HepG2 (cell line): ENCODE results near the gene PYGB. TPM values are rescaled to one million over a fixed set of nuclear protein-coding genes. Genes with fewer than 3 reads are reported as not detected.

Experiments used
- ATAC-seq: fragments of 200-7000 bp; cut with Tn5 transposase; 3 replicates; pipeline ENCODE4 v1.9.1; 2020; ENCODE audit warnings: mild to moderate bottlenecking, moderate library complexity
- BruUV-seq: library from RNA; stranded (reverse); fragments of 400-500 nt; replicated peaks from 2 replicates; lab custom pipeline; 2021; lab: Mats Ljungman, UMichigan
- CTCF ChIA-PET: fragments of 300-600 bp; formaldehyde crosslinking; extraction: SDS; loops from one replicate; lab custom pipeline; 2021; ENCODE audit warnings: low total read pairs, inconsistent platforms, low intra/inter-chr PET ratio; lab: Yijun Ruan, JAX
- POLR2A ChIA-PET: fragments of 350-600 bp; sonication (Branson Sonifier 250); formaldehyde crosslinking; loops from one replicate; lab custom pipeline; 2020; ENCODE audit warnings: antibody characterized with exemption, inconsistent platforms; lab: Yijun Ruan, JAX
- DNase-seq: peaks from one replicate; pipeline ENCODE4 v3.0.0-alpha.2; 2015; ENCODE audit warnings: low spot score
- FAIRE-seq: peaks from 3 replicates; lab custom pipeline; 2011; peaks lifted over from hg19 to GRCh38; lab: Jason Lieb, UNC
- H2AFZ ChIP-seq: one replicate; pipeline ENCODE4 v1.6.1; 2011; ENCODE audit warnings: low read length, inconsistent platforms
- H3K27ac ChIP-seq: fragments of 300-600 bp; 3 replicates; pipeline ENCODE4 v1.8.0; 2011; ENCODE audit warnings: mixed run types, mild to moderate bottlenecking, mixed read lengths, low read length, inconsistent platforms; ENCODE audit not compliant: insufficient read depth; ENCODE audit errors: extremely low read length
- H3K27me3 ChIP-seq, 2 experiments: fragments of 200-600 bp in 1 of 2; 2 replicates in 1 of 2; 3 replicates in 1 of 2; pipeline versions ENCODE4 v1.6.0 to v1.8.0; 2011; ENCODE audit warnings: low read length in 2 of 2, mild to moderate bottlenecking in 2 of 2, moderate library complexity in 2 of 2, inconsistent platforms in 1 of 2; ENCODE audit not compliant: insufficient read depth in 2 of 2, control insufficient read depth in 1 of 2
- H3K36me3 ChIP-seq, 2 experiments: fragments of 200-600 bp in 1 of 2; replicated peaks in 1 of 2; 2 replicates in 1 of 2; 3 replicates in 1 of 2; pipeline versions ENCODE4 v1.5.1 to v1.8.0; 2011; ENCODE audit warnings: low read length in 2 of 2, inconsistent platforms in 1 of 2; ENCODE audit not compliant: insufficient read depth in 2 of 2, control insufficient read depth in 1 of 2
- H3K4me1 ChIP-seq: 2 replicates; pipeline ENCODE4 v1.5.1; 2012; ENCODE audit warnings: low read length, inconsistent platforms; ENCODE audit not compliant: insufficient read depth
- H3K4me2 ChIP-seq: 2 replicates; pipeline ENCODE4 v1.6.0; 2011; ENCODE audit warnings: low read depth, low read length, inconsistent platforms
- H3K4me3 ChIP-seq, 3 experiments: fragments of 200-600 bp in 1 of 3; sonication (generic), shearing (Covaris generic) in 1 of 3; replicated peaks in 1 of 3; 2 replicates each; pipeline ENCODE4 v1.5.1; 2011 to 2016; ENCODE audit warnings: low read length in 3 of 3, inconsistent platforms in 2 of 3, low read depth in 2 of 3, mild to moderate bottlenecking in 2 of 3, control low read depth in 1 of 3, mixed read lengths in 1 of 3; ENCODE audit not compliant: insufficient read depth in 1 of 3
- H3K79me2 ChIP-seq: one replicate; pipeline ENCODE4 v1.6.1; 2011; ENCODE audit warnings: low read length, inconsistent platforms; ENCODE audit not compliant: insufficient read depth
- H3K9ac ChIP-seq: 2 replicates; pipeline ENCODE4 v1.6.0; 2011; ENCODE audit warnings: mild to moderate bottlenecking, low read depth, low read length, inconsistent platforms; ENCODE audit not compliant: insufficient read depth
- H3K9me3 ChIP-seq: 2 replicates; pipeline ENCODE4 v1.5.1; 2012; ENCODE audit warnings: mild to moderate bottlenecking, low read length
- H4K20me1 ChIP-seq: 2 replicates; pipeline ENCODE4 v1.6.0; 2011; ENCODE audit warnings: inconsistent platforms, mild to moderate bottlenecking, low read length, moderate library complexity; ENCODE audit not compliant: insufficient read depth
- CERS6 ChIP-seq: sonication (generic); formaldehyde crosslinking; IDR thresholded peaks from 2 replicates; pipeline ENCODE4 v1.5.0; 2020; ENCODE audit warnings: missing genetic modification reagents
- FOXM1 ChIP-seq: sonication (generic); formaldehyde crosslinking; IDR thresholded peaks from 2 replicates; pipeline ENCODE4 v1.5.0; 2020; ENCODE audit warnings: missing genetic modification reagents
- GLMP ChIP-seq: sonication (generic); formaldehyde crosslinking; IDR thresholded peaks from 2 replicates; pipeline ENCODE4 v1.9.0; 2021; ENCODE audit warnings: missing genetic modification reagents, mild to moderate bottlenecking, borderline replicate concordance
- HOXA7 ChIP-seq: sonication (generic); formaldehyde crosslinking; IDR thresholded peaks from 2 replicates; pipeline ENCODE4 v1.8.1; 2022; ENCODE audit warnings: mild to moderate bottlenecking, missing genetic modification reagents, moderate library complexity
- MED1 ChIP-seq: sonication (generic); formaldehyde crosslinking; IDR thresholded peaks from 2 replicates; pipeline ENCODE4 v1.4.0; 2020; ENCODE audit warnings: missing genetic modification reagents
- NR2C2 ChIP-seq: sonication (generic); formaldehyde crosslinking; IDR thresholded peaks from 2 replicates; pipeline ENCODE4 v1.4.0; 2020; ENCODE audit warnings: missing genetic modification reagents, mild to moderate bottlenecking, moderate library complexity, borderline replicate concordance
- POLR2G ChIP-seq: fragments of 200-400 bp; formaldehyde crosslinking; IDR thresholded peaks from 2 replicates; pipeline ENCODE4 v1.6.1; 2018; ENCODE audit warnings: mild to moderate bottlenecking, low read depth, low read length, moderate library complexity
- SIX4 ChIP-seq: sonication (generic); formaldehyde crosslinking; IDR thresholded peaks from 2 replicates; pipeline ENCODE4 v1.4.0; 2020; ENCODE audit warnings: missing genetic modification reagents
- SSRP1 ChIP-seq: IDR thresholded peaks from 2 replicates; pipeline ENCODE4 v1.6.1; 2016; ENCODE audit warnings: control low read depth
- ZFX ChIP-seq: sonication (generic); formaldehyde crosslinking; IDR thresholded peaks from 2 replicates; pipeline ENCODE4 v1.4.0; 2020; ENCODE audit warnings: mild to moderate bottlenecking, low read depth, missing genetic modification reagents, moderate library complexity
- ZNF121 ChIP-seq: sonication (generic); formaldehyde crosslinking; IDR thresholded peaks from 2 replicates; pipeline ENCODE4 v1.5.0; 2020; ENCODE audit warnings: mild to moderate bottlenecking, missing genetic modification reagents
- ZNF138 ChIP-seq: sonication (generic); formaldehyde crosslinking; IDR thresholded peaks from 2 replicates; pipeline ENCODE4 v1.5.0; 2020; ENCODE audit warnings: mild to moderate bottlenecking, low read depth, missing genetic modification reagents
- ZNF331 ChIP-seq: sonication (generic); formaldehyde crosslinking; IDR thresholded peaks from 2 replicates; pipeline ENCODE4 v1.4.0; 2020; ENCODE audit warnings: missing genetic modification reagents
- ZNF44 ChIP-seq: sonication (generic); formaldehyde crosslinking; IDR thresholded peaks from 2 replicates; pipeline ENCODE4 v1.5.1; 2020; ENCODE audit warnings: mild to moderate bottlenecking, missing genetic modification reagents
- ZNF678 ChIP-seq: sonication (generic); formaldehyde crosslinking; IDR thresholded peaks from 2 replicates; pipeline ENCODE4 v1.4.0; 2020; ENCODE audit warnings: mild to moderate bottlenecking, missing genetic modification reagents
- ZNF7 ChIP-seq: IDR thresholded peaks from 2 replicates; pipeline ENCODE4 v1.6.1; 2016; ENCODE audit warnings: missing biosample characterization, missing genetic modification reagents
- ZNF790 ChIP-seq: sonication (generic); formaldehyde crosslinking; IDR thresholded peaks from 2 replicates; pipeline ENCODE4 v1.8.0; 2022; ENCODE audit warnings: missing genetic modification reagents, mild to moderate bottlenecking, borderline replicate concordance
- ZSCAN22 ChIP-seq: sonication (generic); formaldehyde crosslinking; IDR thresholded peaks from 2 replicates; pipeline ENCODE4 v1.4.0; 2020; ENCODE audit warnings: mild to moderate bottlenecking, missing genetic modification reagents
- ZSCAN31 ChIP-seq: sonication (generic); formaldehyde crosslinking; IDR thresholded peaks from 2 replicates; pipeline ENCODE4 v1.5.0; 2020; ENCODE audit warnings: low read depth, mild to moderate bottlenecking, missing genetic modification reagents
- WGBS: methylation state at CpG from one replicate; pipeline ENCODE4 v1.1.6; 2017; ENCODE audit warnings: low lambda C conversion rate; 5-methylcytosine and 5-hydroxymethylcytosine counted together
- in situ Hi-C: cut with HindIII; loops from 2 replicates; pipeline ENCODE4 v1.10.0; 2017; ENCODE audit warnings: low pct_unique_long_range_greater_than_20kb; ENCODE audit not compliant: extremely low pct_ligation_motif_present
- intact Hi-C: fragments of 100-400 bp; cut with micrococcal nuclease; formaldehyde crosslinking; loops from one replicate; pipeline ENCODE4 v1.10.0; 2022; ENCODE audit not compliant: unreplicated experiment
- polyA plus RNA-seq, 8 experiments: library from polyadenylated mRNA; depleted of rRNA in 3 of 8; stranded (reverse) in 7 of 8; unstranded in 1 of 8; fragments of >200 nt; fragmentation: Illumina TruSeq in 4 of 8; extraction: Trizol in 4 of 8; gene quantifications; 2 replicates each; pipeline versions ENCODE4 v1.2.1 to v1.2.3, GENCODE V29; 2011 to 2016; ENCODE audit warnings: low read depth in 4 of 8, missing spikeins in 1 of 8, mixed read lengths in 1 of 8; ENCODE audit not compliant: insufficient read depth in 1 of 8
- total RNA-seq, 5 experiments: library from RNA; depleted of rRNA; stranded (reverse); fragments of >200 nt; fragmentation: Illumina TruSeq; extraction: Trizol; gene quantifications; 2 replicates each; pipeline ENCODE4 v1.2.3, GENCODE V29; 2016; ENCODE audit warnings: low read depth in 1 of 5
- TF ChIP-seq, protein P1 (sequence below): sonication (generic); formaldehyde crosslinking; IDR thresholded peaks from 2 replicates; pipeline ENCODE4 v1.8.0; 2022; ENCODE audit warnings: mild to moderate bottlenecking, missing genetic modification reagents

Gene PYGB
- total and polyA plus RNA-seq, 2 of the 13 experiments (the other 11 are each of a cell fraction or from before 2014, with no cell fraction given): 24.2 to 86.3 TPM

DNA sequence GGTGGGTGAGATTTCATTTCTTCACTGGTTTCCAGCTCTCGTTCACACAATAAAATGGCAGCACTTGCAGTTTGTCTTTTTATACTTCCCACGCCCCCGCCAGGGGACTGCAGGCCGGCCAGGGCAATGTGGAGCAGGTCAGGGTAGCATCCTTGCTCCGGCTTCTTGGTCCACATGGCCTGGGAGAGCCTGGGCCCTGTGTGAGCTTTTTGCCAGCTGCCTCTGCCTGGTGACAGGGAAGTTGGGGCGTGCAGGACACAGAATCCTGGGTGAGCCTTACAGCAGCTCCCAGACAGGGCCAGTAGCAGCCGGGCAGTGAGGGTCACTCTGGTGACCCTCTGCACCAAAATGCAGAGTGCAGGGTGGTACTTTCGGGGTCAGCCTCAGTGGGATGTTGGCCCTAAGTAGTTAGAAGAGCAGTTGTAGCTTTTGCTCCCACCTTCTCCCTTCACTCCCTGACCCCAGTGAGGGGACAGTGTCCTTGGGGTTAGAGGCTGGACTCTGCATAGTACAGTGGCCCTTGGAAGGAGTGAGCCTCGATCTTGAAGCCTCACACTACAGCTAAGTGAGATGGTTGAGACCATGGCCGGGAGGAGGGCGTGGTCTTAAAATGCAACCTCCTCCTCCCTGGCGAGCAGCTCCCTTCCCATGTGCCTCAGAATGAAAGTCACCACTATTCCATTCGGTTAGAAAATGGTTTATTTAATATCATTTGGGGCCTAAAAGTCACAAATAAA, 23.8 kb downstream of the PYGB start (continued):
- TF ChIP-seq ZFX (CRISPR knock-in tag): no peak
- TF ChIP-seq ZNF44 (CRISPR knock-in tag): no peak
- no peak for TF ChIP-seq POLR2G
- TF ChIP-seq FOXM1 (CRISPR knock-in tag): no peak
- no peak for TF ChIP-seq ZSCAN31 (CRISPR knock-in tag)
- no peak for TF ChIP-seq ZNF138 (CRISPR knock-in tag)
- TF ChIP-seq MED1 (CRISPR knock-in tag): no peak

GRCh38 chr20:25272223-25273000, 24.5 kb downstream of the PYGB start:
- BruUV-seq: no TSS peak
- intact Hi-C loops: no loop called here

More at GRCh38 chr20:25272223-25273000, 24.5 kb downstream of the PYGB start:
- ChIA-PET CTCF (no interaction called here), POLR2A (no interaction called here)
- ATAC-seq (no peak), FAIRE-seq (no peak), DNase-seq (no peak)
- Histone ChIP-seq H2AFZ (no peak overlapping the region), H3K4me3 (no peak overlapping the region), H3K4me1 (no peaks in the 10 kb centered on the region), H3K36me3 (peaks cover 55 to 73% of the 10 kb centered on the region in 2 experiments), H3K4me2 (no peak overlapping the region), H4K20me1 (no peaks in the 10 kb centered on the region), H3K79me2 (no peaks in the 10 kb centered on the region), H3K9me3 (no peaks in the 10 kb centered on the region), H3K9ac (no peak overlapping the region), H3K27me3 (no peaks in the 10 kb centered on the region), H3K27ac (no peak overlapping the region)
- in situ Hi-C loops: no loop called here
- TF ChIP-seq ZNF44 (CRISPR knock-in tag) (no peak), ZNF790 (CRISPR knock-in tag) (no peak), ZNF331 (CRISPR knock-in tag) (no peak), ZNF678 (CRISPR knock-in tag) (no peak), ZNF121 (CRISPR knock-in tag) (no peak), SSRP1 (CRISPR knock-in tag) (no peak), HOXA7 (CRISPR knock-in tag) (no peak), ZSCAN22 (CRISPR knock-in tag) (no peak), SIX4 (no peak), GLMP (CRISPR knock-in tag) (no peak), ZNF7 (no peak), CERS6 (CRISPR knock-in tag) (no peak), NR2C2 (CRISPR knock-in tag) (no peak)
- TF ChIP-seq, protein P1, sequence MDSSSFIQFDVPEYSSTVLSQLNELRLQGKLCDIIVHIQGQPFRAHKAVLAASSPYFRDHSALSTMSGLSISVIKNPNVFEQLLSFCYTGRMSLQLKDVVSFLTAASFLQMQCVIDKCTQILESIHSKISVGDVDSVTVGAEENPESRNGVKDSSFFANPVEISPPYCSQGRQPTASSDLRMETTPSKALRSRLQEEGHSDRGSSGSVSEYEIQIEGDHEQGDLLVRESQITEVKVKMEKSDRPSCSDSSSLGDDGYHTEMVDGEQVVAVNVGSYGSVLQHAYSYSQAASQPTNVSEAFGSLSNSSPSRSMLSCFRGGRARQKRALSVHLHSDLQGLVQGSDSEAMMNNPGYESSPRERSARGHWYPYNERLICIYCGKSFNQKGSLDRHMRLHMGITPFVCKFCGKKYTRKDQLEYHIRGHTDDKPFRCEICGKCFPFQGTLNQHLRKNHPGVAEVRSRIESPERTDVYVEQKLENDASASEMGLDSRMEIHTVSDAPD: no peak
- 95% methylated on average over 19 of the region's 19 CpGs for WGBS
